Spinal cord (tissue), 10 donors: ENCODE data around the gene ZFP36L1. TPM values are rescaled to one million over a fixed set of nuclear protein-coding genes. Genes with fewer than 3 reads are reported as not detected.

Source experiments
- DNase-seq, 6 donors: peaks; one replicate each; pipeline versions ENCODE4 v3.0.0 to v3.0.0-alpha.2; 2013 to 2015; ENCODE audit warnings: low spot score in 6 of 6, low read depth in 4 of 6
- H3K27ac ChIP-seq: one replicate; pipeline ENCODE4 v1.5.1; 2013; ENCODE audit warnings: low read depth, low read length, control low read depth
- H3K27me3 ChIP-seq: one replicate; pipeline ENCODE4 v1.6.1; 2013; ENCODE audit warnings: low read length; ENCODE audit not compliant: control insufficient read depth, insufficient read depth
- H3K36me3 ChIP-seq: one replicate; pipeline ENCODE4 v1.6.1; 2013; ENCODE audit warnings: low read length; ENCODE audit not compliant: control insufficient read depth, insufficient read depth
- H3K4me1 ChIP-seq: one replicate; pipeline ENCODE4 v1.6.1; 2013; ENCODE audit warnings: low read length; ENCODE audit not compliant: control insufficient read depth, insufficient read depth
- H3K4me3 ChIP-seq: one replicate; pipeline ENCODE4 v1.5.1; 2013; ENCODE audit warnings: low read depth, low read length, control low read depth
- H3K9me3 ChIP-seq: one replicate; pipeline ENCODE4 v1.6.1; 2013; ENCODE audit warnings: low read length; ENCODE audit not compliant: control insufficient read depth, insufficient read depth
- WGBS: methylation state at CpG from one replicate; pipeline ENCODE4 v1.1.5; 2013; ENCODE audit warnings: missing lambda C conversion rate; ENCODE audit not compliant: insufficient coverage; 5-methylcytosine and 5-hydroxymethylcytosine counted together
- polyA plus RNA-seq, 2 donors: library from polyadenylated mRNA; unstranded; fragments of 120-200 nt; gene quantifications; one replicate each; pipeline ENCODE4 v1.2.1, GENCODE V29; 2013; ENCODE audit not compliant: insufficient read length in 2 of 2
- total RNA-seq, 2 donors: library from RNA; depleted of rRNA in 1 of 2; stranded (reverse); fragments of 120-200 nt in 1 of 2; fragments of >200 nt in 1 of 2; gene quantifications; one replicate each; pipeline versions ENCODE4 v1.2.3 to v1.2.4, GENCODE V29; 2013 to 2014
- donor health status: healthy.

The ZFP36L1 gene
- total and polyA plus RNA-seq, 4 donors = 39.5 to 170 (median 125) TPM

GRCh38 chr14:68800390-68800789 lies 7.5 kb upstream of the ZFP36L1 start:
- WGBS = no CpG with 5 or more reads among the region's 2 CpGs
- no peak overlapping the region for H3K27ac ChIP-seq
- no peak for DNase-seq
- peaks cover 3% of the 10 kb centered on the region for H3K27me3 ChIP-seq
- no peaks in the 10 kb centered on the region for H3K36me3 ChIP-seq
- peaks cover 9% of the 10 kb centered on the region for H3K4me1 ChIP-seq
- no peaks in the 10 kb centered on the region for H3K9me3 ChIP-seq
- no peak overlapping the region for H3K4me3 ChIP-seq

- Histone ChIP-seq H3K27me3 (peaks cover 17% of the 10 kb centered on the region), H3K9me3 (no peaks in the 10 kb centered on the region), H3K27ac (no peak overlapping the region), H3K4me3 (no peak overlapping the region), H3K36me3 (no peaks in the 10 kb centered on the region), H3K4me1 (peaks cover 25% of the 10 kb centered on the region)
- DNase-seq = no peak
Measured at GRCh38 chr14:68798621-68799020, 5.8 kb upstream of the ZFP36L1 start.

DNA sequence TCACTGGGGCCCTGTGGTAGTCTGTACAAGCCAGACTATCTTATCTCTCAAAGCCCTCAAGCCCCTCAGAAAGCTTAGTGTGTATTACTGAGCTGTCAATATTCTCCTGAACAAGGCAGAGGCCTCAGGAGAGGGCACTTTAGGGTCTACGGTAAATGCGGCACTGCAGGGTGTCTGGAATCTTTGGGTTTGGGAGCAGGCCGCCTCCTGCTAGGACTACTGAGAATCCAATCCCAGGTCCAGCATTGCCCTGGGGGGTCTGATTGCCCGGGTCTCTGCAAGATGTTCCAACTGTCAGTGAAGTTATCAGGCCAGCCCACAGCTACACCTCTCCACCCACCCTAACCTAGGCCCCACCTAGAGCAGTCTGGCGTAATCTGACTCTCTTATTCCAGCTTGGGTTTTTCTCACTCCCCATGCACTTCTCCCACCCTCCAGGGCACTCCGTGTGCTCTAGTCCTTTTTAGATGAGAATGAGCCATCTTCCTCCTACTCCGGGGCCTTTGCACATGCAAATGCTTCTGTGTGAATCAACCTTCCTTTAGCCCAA lies 4.3 kb upstream of the ZFP36L1 start:
- Histone ChIP-seq H3K4me1 (peaks cover 35% of the 10 kb centered on the region), H3K27me3 (peaks cover 30% of the 10 kb centered on the region), H3K36me3 (no peaks in the 10 kb centered on the region), H3K27ac (peak overlapping the region; percentile 100), H3K4me3 (no peak overlapping the region), H3K9me3 (no peaks in the 10 kb centered on the region)
- WGBS = 67% methylated on average over 7 of the region's 7 CpGs
- no peak for DNase-seq

DNA sequence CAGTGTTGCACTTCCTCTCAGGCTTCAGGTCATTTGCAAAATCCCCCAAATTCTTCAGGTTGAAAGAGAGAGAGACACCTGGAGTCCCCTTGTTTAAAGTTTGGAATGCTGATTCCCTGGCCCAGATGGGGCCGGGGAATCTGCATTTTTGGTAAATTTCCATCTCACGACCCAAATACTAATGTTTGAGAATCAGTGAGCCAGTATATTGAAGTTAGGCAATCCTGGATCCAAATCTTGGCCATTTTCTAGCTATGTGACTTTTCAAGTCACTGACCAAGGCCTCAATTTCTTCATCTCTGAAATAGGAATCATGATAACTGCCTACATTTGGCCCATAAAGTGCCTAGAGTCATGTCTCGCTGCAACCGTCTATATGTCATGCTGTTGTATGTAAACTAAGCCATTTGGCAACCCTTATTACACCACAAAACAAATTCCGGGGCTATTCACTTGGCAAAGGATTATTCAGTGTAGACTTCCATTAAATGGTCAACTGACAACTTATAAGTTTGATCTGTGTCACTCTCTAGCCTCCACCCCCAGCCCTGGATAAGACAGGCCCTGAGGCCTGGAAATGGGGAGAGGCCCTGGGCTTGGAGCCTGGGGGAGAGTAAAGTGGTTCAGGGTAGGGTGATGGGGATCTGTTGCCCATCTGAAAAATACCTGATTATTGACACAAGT lies 3.7 kb upstream of the ZFP36L1 start:
- Histone ChIP-seq H3K4me3 (peak overlapping the region; percentile 95), H3K9me3 (no peaks in the 10 kb centered on the region), H3K27ac (peak overlapping the region; percentile 100), H3K27me3 (peaks cover 34% of the 10 kb centered on the region), H3K4me1 (peaks cover 36% of the 10 kb centered on the region), H3K36me3 (peaks cover 3% of the 10 kb centered on the region)
- DNase-seq = no peak
- 47% methylated on average over 2 of the region's 5 CpGs for WGBS

- Histone ChIP-seq H3K9me3 (no peaks in the 10 kb centered on the region), H3K4me1 (peaks cover 38% of the 10 kb centered on the region), H3K36me3 (peaks cover 3% of the 10 kb centered on the region), H3K27ac (peak overlapping the region; percentile 100), H3K4me3 (peak overlapping the region; percentile 95), H3K27me3 (peaks cover 40% of the 10 kb centered on the region)
- peak in 2 of 6 donors; percentile 73 to 88 for DNase-seq
- 2% methylated on average over 66 of the region's 70 CpGs for WGBS
Measured at GRCh38 chr14:68795597-68796417, 2.9 kb upstream of the ZFP36L1 start.

DNA sequence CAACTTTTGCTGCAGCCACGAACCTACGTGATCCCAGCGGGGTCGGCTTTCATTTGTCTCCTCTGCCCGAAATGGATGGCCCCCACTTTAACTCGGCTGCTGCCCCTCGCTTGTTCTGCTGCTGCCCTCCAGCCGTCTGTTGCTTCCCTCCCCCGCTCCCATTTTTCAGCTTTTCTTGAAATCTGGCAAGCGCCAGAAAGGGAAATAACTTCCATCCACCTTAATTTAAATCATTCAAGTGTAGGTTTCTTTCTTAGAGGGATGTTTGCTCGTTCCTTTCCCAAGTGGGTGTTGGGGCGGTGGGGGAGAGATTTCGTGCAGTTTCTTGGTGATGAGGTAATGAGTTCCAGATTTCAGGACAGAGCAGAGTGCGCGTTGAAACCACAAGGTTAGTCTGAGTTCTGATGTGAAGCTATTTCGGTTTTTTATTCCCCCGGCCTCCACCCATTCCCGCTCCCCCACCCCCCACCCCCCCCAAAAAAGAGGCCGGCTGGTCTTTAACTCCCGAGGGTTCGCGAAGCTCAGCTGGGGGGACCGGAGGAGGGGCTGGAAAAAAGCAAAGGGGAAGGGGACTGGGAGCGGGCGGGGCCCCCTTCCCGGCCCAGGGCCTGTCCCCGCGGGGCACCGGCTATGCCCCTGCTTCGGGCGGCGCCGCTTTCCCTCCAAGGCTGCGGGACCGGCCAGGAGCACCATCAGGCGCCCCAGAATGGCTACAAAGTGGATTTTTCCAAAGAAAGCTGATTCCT lies 2.2 kb upstream of the ZFP36L1 start:
- under 1% methylated on average over 23 of the region's 36 CpGs for WGBS
- Histone ChIP-seq H3K4me3 (peak overlapping the region; percentile 95), H3K27ac (peak overlapping the region; percentile 100), H3K27me3 (peaks cover 48% of the 10 kb centered on the region), H3K9me3 (no peaks in the 10 kb centered on the region), H3K4me1 (peaks cover 45% of the 10 kb centered on the region), H3K36me3 (peaks cover 8% of the 10 kb centered on the region)
- DNase-seq = peak in 2 of 6 donors; percentile 60 to 79

DNA sequence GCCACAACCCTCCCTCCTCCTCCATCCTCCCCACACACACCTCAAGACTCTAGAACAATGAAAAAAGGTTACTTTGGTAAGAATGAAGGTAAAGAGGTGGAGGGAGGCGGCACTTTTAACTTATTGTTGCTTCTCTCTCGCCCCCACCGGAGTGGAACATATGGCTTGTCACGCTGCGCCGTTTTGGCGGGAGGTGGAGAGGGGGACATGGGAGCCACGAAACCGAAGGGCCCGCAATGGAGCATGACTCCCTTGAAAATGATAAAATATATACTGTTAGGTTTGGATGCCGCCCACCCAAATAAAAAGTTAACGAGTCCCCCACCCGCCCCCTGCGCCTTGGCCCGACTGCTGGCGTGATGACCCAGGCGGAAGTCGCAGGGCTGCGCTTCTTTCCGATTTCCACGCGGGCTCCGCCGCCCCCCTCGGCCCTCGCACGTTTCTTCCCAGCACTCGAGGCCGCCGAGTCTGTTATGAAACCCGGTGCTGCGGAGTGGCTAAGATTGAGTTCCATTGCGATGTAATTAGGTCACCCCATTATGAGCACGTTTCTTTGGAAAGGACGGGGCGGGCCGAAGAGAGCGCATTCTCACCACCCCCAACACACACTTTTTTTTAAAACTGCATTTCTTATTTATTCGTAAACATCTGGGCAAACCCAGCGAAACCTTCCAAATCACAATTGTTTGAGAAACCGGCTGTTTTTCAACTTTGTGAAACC lies 1.4 kb upstream of the ZFP36L1 start:
- H3K9me3 ChIP-seq = no peaks in the 10 kb centered on the region
- under 1% methylated on average over 30 of the region's 41 CpGs for WGBS
- peaks cover 54% of the 10 kb centered on the region for H3K27me3 ChIP-seq
- H3K36me3 ChIP-seq = peaks cover 16% of the 10 kb centered on the region
- peak overlapping the region; percentile 100 for H3K27ac ChIP-seq
- DNase-seq = peak in 2 of 6 donors; percentile 73 to 84
- peaks cover 53% of the 10 kb centered on the region for H3K4me1 ChIP-seq
- H3K4me3 ChIP-seq = peak overlapping the region; percentile 95

DNA sequence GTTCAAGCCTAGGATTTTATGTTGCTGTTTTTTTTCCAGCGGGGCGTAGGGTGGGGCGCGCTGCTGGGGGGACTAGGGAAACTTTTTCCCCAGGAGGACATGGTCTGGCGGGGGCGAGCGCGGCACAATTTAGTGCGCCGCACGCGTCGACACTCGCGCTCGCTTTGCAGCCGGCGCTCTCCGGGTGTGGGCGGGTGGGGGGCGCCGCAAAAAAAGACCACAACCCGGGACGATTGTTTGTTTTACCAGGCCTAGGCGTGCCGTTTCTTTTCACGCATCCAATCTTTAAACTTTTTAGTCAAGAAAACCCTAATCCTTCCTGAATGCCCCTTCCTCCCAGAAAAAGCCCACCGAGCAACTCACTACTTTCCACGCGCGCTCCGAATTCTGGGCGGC lies 865 bp upstream of the ZFP36L1 start:
- WGBS = under 1% methylated on average over 28 of the region's 33 CpGs
- Histone ChIP-seq H3K27me3 (peaks cover 54% of the 10 kb centered on the region), H3K36me3 (peaks cover 17% of the 10 kb centered on the region), H3K4me1 (peaks cover 53% of the 10 kb centered on the region), H3K9me3 (no peaks in the 10 kb centered on the region), H3K27ac (peak overlapping the region; percentile 100), H3K4me3 (peak overlapping the region; percentile 95)
- peak in 1 of 6 donors; percentile 22 for DNase-seq

DNA sequence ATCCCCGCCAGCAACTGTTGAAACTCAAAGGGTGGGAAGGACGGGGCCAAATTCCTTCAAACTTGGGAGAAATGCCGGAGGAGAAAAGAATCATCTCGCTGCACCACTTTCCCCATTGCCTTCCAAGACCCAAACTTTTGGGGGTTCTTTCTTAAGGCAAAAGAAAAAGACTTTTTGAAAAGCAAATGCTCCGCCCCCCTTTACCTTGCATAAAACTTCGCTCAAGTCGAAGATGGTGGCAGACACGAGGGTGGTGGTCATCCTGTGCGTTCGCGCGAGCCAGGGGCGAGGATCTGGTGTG lies 239 bp downstream of the ZFP36L1 start:
- 2% methylated on average over 11 of the region's 13 CpGs for WGBS
- Histone ChIP-seq H3K4me3 (peak overlapping the region; percentile 95), H3K27me3 (peaks cover 54% of the 10 kb centered on the region), H3K4me1 (peaks cover 53% of the 10 kb centered on the region), H3K9me3 (no peaks in the 10 kb centered on the region), H3K36me3 (peaks cover 17% of the 10 kb centered on the region), H3K27ac (peak overlapping the region; percentile 100)
- no peak for DNase-seq
